Measurements from ENCODE around the gene MPI. TPM values are rescaled to one million over a fixed set of nuclear protein-coding genes. Genes with fewer than 3 reads are reported as not detected.

MPI gene
- total RNA-seq, 3 donors from 2014 or later (not counting 1 experiment from before 2014, with no cell fraction given): 15.7 to 20.4 (median 18.8) TPM

DNA sequence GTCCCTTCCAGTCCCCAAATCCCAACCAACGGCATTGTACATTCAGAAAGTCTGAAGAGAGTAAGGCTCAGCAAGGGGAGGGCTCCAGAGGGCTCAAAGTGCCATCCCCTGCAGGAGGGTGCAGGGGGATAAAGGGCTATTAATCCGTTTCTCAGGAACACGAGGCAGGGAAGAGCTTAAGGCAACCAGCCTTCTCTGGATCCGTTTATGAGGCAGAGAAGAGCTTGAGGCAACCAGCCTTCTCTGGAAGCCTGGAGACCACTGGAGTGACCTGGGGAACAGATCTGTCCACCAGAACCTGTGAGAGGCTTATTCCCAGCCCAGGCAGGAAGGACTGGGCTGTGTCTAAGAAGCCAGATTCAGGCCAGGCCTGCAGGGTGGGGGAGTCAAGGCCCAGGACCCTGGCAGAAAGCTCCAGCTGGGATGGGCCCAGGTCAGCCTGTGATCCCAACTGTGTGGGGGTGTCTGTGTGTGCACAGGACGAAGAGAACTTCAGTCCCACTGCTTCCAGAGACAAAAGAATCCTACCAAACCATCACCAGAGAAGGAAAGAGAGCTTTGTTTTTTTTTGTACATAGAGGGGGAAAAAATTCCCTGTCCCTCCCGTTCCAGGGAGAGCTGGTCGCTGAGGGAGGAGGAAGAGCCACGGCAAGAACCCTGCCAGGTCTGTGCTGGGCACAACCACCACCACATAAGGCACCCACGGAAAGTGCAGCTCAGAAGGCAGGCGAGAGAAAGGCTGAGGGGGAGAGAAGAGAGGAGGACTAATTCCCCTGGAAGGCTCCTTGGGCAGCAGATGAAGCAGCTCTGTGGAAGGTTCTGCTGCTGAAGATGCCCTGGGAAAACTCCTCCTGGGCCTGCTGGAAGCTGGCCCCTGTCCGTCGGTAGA lies 45.3 kb upstream of the MPI start:
- ATAC-seq (no peak), DNase-seq (no peak)
- Histone ChIP-seq H3K27me3 (ENCODE audit: control insufficient read depth, insufficient read depth, low read length) (no peaks in the 10 kb centered on the region), H3K36me3 (ENCODE audit: control insufficient read depth, insufficient read depth, low read length) (peaks cover 24% of the 10 kb centered on the region), H3K9me3 (ENCODE audit: control insufficient read depth, insufficient read depth, low read length) (no peaks in the 10 kb centered on the region), H3K4me1 (ENCODE audit: control insufficient read depth, insufficient read depth, low read length) (peaks cover 48% of the 10 kb centered on the region), H3K27ac (ENCODE audit: low read length) (peak overlapping the region; percentile 80), H3K4me3 (ENCODE audit: low read length) (no peak overlapping the region)
- intact Hi-C loops (cut with micrococcal nuclease): loop anchor here (2.0 to 10.0 kb wide), 5 partner anchors 14 to 360 kb away; partner anchors contain the start of genes C15orf39, FAM219B and SCAMP2
- Mint-ChIP-seq H3K9me3 (no peaks in the 10 kb centered on the region), H3K27me3 (ENCODE audit: low read depth in 2 of 2) (no peaks in the 10 kb centered on the region), H3K36me3 (peaks cover 15% of the 10 kb centered on the region), H3K27ac (peak overlapping the region; percentile 91), H3K4me3 (peak overlapping the region; percentile 74), H3K4me1 (peaks cover 18 to 49% of the 10 kb centered on the region in 2 donors)
- TF ChIP-seq, protein P1, sequence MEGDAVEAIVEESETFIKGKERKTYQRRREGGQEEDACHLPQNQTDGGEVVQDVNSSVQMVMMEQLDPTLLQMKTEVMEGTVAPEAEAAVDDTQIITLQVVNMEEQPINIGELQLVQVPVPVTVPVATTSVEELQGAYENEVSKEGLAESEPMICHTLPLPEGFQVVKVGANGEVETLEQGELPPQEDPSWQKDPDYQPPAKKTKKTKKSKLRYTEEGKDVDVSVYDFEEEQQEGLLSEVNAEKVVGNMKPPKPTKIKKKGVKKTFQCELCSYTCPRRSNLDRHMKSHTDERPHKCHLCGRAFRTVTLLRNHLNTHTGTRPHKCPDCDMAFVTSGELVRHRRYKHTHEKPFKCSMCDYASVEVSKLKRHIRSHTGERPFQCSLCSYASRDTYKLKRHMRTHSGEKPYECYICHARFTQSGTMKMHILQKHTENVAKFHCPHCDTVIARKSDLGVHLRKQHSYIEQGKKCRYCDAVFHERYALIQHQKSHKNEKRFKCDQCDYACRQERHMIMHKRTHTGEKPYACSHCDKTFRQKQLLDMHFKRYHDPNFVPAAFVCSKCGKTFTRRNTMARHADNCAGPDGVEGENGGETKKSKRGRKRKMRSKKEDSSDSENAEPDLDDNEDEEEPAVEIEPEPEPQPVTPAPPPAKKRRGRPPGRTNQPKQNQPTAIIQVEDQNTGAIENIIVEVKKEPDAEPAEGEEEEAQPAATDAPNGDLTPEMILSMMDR (IDR thresholded peaks at IDR 0.05): no peak
- 51% methylated on average over 9 of the region's 12 CpGs for WGBS (ENCODE audit: insufficient coverage)

DNA sequence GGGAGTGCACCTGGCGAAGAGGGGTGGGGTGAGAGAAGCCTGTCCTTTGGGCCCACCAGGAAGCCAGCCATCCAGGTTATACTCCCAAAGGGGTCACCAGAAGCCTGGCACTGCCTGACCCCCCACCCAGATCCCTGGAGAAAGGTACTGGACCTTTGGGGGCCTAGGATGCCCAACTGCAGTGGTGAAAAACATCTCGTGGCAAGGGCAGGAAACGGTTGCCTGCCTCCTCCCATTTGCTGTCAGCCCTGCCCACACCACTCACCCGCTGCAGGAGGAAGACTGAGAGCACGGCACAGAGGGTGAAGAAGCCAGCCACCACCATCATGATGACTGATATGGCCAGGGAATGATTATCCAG lies 44.7 kb upstream of the MPI start:
- DNase-seq: peak; percentile 47 to 78
- H3K9me3 ChIP-seq (ENCODE audit: control insufficient read depth, insufficient read depth, low read length): no peaks in the 10 kb centered on the region
- peak overlapping the region; percentile 74 for H3K4me3 Mint-ChIP-seq
- H3K4me3 ChIP-seq (ENCODE audit: low read length): no peak overlapping the region
- H3K9me3 Mint-ChIP-seq: no peaks in the 10 kb centered on the region
- 20% methylated on average over 4 of the region's 5 CpGs for WGBS (ENCODE audit: insufficient coverage)
- peaks cover 15% of the 10 kb centered on the region for H3K36me3 Mint-ChIP-seq
- no peaks in the 10 kb centered on the region for H3K27me3 ChIP-seq (ENCODE audit: control insufficient read depth, insufficient read depth, low read length)
- H3K4me1 ChIP-seq (ENCODE audit: control insufficient read depth, insufficient read depth, low read length): peaks cover 48% of the 10 kb centered on the region
- intact Hi-C loops (cut with micrococcal nuclease): loop anchor here (2.0 to 10.0 kb wide), 3 partner anchors 14 to 360 kb away; partner anchors contain the start of genes C15orf39 and SCAMP2
- H3K27ac Mint-ChIP-seq: peak overlapping the region; percentile 91
- ATAC-seq: peak; percentile 39 to 46 (median 45)
- peaks cover 18 to 49% of the 10 kb centered on the region in 2 donors for H3K4me1 Mint-ChIP-seq
- peak overlapping the region; percentile 80 for H3K27ac ChIP-seq (ENCODE audit: low read length)
- TF ChIP-seq, protein P1 (IDR thresholded peaks at IDR 0.05): no peak
- no peaks in the 10 kb centered on the region for H3K27me3 Mint-ChIP-seq (ENCODE audit: low read depth in 2 of 2)
- peaks cover 30% of the 10 kb centered on the region for H3K36me3 ChIP-seq (ENCODE audit: control insufficient read depth, insufficient read depth, low read length)

DNA sequence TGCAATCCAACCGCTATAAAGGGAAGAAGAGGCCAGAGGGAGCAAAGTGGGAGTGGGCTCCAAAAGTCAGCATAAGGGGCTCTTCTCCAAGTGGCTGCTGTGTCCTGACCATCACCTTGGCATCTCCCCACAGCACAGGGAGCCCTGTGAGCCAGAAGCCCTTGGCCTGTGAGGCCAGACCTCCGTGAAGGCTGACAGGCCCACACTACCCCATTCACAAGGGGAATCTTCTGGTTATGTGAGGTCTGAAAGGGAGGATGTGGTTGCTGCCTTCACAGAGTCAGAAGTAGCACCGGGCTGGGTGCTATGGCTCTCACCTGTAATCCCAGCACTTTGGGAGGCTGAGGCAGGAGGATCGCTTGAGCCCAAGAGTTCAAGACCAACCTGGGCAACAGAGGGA lies 44.3 kb upstream of the MPI start:
- intact Hi-C loops (cut with micrococcal nuclease): loop anchor here (2.0 to 10.0 kb wide), 3 partner anchors 13 to 359 kb away; partner anchors contain the start of genes C15orf39 and SCAMP2
- peak in 1 of 2 donors; percentile 56 for DNase-seq

More for the DNA sequence above, 44.3 kb upstream of the MPI start:
- peaks cover 18 to 49% of the 10 kb centered on the region in 2 donors for H3K4me1 Mint-ChIP-seq
- H3K9me3 Mint-ChIP-seq: no peaks in the 10 kb centered on the region
- H3K27me3 Mint-ChIP-seq (ENCODE audit: low read depth in 2 of 2): no peaks in the 10 kb centered on the region
- peak overlapping the region; percentile 91 for H3K27ac Mint-ChIP-seq
- Histone ChIP-seq H3K27me3 (ENCODE audit: control insufficient read depth, insufficient read depth, low read length) (no peaks in the 10 kb centered on the region), H3K9me3 (ENCODE audit: control insufficient read depth, insufficient read depth, low read length) (no peaks in the 10 kb centered on the region), H3K4me3 (ENCODE audit: low read length) (no peak overlapping the region), H3K27ac (ENCODE audit: low read length) (peak overlapping the region; percentile 80), H3K4me1 (ENCODE audit: control insufficient read depth, insufficient read depth, low read length) (peaks cover 48% of the 10 kb centered on the region), H3K36me3 (ENCODE audit: control insufficient read depth, insufficient read depth, low read length) (peaks cover 34% of the 10 kb centered on the region)
- 26% methylated on average over 4 of the region's 4 CpGs for WGBS (ENCODE audit: insufficient coverage)
- peak overlapping the region; percentile 74 for H3K4me3 Mint-ChIP-seq
- TF ChIP-seq, protein P1 (IDR thresholded peaks at IDR 0.05): no peak
- peaks cover 15% of the 10 kb centered on the region for H3K36me3 Mint-ChIP-seq
- ATAC-seq: peak in 1 of 3 donors; percentile 5

Data from natural killer cell (primary cell).